SJSA1 (cell line): ENCODE data around the gene ABCC1. TPM values are rescaled to one million over a fixed set of nuclear protein-coding genes. Genes with fewer than 3 reads are reported as not detected.

Experiments used
- DNase-seq, 2 experiments: peaks; one replicate each; pipeline ENCODE4 v3.0.0-alpha.2; 2015 to 2020; ENCODE audit warnings: low spot score in 2 of 2, low read depth in 1 of 2
- H3K27ac ChIP-seq: fragments of 250-450 bp; sonication (Bioruptor Pico); 2 replicates; pipeline ENCODE4 v1.5.1; 2020; ENCODE audit warnings: mild to moderate bottlenecking, moderate library complexity
- H3K27me3 ChIP-seq: fragments of 250-450 bp; sonication (Bioruptor Pico); replicated peaks from 2 replicates; pipeline ENCODE4 v1.5.1; 2020; ENCODE audit warnings: mild to moderate bottlenecking, moderate library complexity
- H3K36me3 ChIP-seq: fragments of 250-450 bp; sonication (Bioruptor Pico); 2 replicates; pipeline ENCODE4 v1.5.1; 2020; ENCODE audit warnings: mild to moderate bottlenecking
- H3K4me1 ChIP-seq: fragments of 250-450 bp; sonication (Bioruptor Pico); replicated peaks from 2 replicates; pipeline ENCODE4 v1.6.1; 2021; ENCODE audit warnings: mild to moderate bottlenecking
- H3K4me3 ChIP-seq: fragments of 250-450 bp; sonication (Bioruptor Pico); 2 replicates; pipeline ENCODE4 v1.5.1; 2020; ENCODE audit warnings: mild to moderate bottlenecking
- H3K9me3 ChIP-seq: fragments of 250-450 bp; sonication (Bioruptor Pico); replicated peaks from 2 replicates; pipeline ENCODE4 v1.5.1; 2020; ENCODE audit warnings: mild to moderate bottlenecking
- total RNA-seq: library from RNA; depleted of rRNA; stranded (reverse); fragments of >200 nt; shearing (Covaris generic); gene quantifications from 2 replicates; pipeline ENCODE4 v1.2.3, GENCODE V29; 2014

Gene ABCC1
- total RNA-seq, 1 experiment from 2014 or later: 25.0 TPM

DNA sequence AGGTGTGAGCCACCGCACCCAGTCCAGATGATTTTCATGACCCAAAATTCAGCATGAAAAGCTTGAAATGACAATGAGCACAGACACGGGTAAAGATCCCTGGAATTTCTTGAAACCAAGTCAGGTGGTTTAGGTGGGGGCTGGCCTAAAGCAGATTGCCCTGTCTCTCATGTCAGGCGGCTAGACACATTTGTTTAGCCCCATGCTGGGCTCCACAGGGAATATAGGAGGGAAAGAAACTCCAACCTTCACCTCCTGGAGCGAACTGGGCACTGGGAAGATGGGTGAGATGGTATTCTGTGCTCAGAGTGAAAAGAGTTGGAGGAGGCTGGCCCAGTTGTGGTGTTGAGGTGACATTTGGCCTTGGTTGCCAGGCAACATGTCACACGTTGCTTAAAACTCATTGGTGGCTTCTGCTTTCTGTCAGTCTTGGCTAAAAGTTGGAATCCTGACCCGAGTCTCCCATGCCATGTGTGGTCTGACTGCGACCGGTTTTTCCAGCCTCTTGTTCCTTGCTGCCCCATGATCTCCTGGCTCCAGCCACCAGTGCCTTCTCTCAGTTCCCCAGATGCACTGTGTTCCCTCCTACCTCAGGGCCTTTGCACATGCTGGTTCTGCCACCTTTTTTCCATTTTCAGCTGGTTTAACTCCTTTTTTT, 160.2 kb downstream of the ABCC1 start:
- H3K36me3 ChIP-seq: peaks cover 64% of the 10 kb centered on the region
- DNase-seq: no peak
- no peaks in the 10 kb centered on the region for H3K9me3 ChIP-seq
- no peaks in the 10 kb centered on the region for H3K27me3 ChIP-seq
- no peak overlapping the region for H3K27ac ChIP-seq
- peaks cover 6% of the 10 kb centered on the region for H3K4me1 ChIP-seq
- H3K4me3 ChIP-seq: no peak overlapping the region

DNA sequence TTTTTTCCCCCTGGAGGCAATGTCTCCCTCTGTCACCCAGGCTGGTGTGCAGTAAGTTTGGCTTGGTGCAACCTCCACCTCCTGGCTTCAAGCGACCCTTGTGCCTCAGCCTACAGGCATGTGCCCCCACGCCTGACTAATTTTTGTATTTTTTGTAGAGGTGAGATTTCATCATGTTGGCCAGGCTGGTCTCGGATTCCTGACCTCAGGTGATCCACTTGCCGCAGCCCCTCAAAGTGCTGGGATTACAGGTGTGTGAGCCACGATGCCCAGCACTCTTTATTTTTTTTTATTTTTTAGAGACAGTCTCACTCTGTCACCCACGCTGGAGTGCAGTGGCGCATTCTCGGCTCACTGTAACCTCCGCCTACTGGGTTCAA, 160.7 kb downstream of the ABCC1 start:
- no peaks in the 10 kb centered on the region for H3K27me3 ChIP-seq
- no peaks in the 10 kb centered on the region for H3K9me3 ChIP-seq
- H3K4me3 ChIP-seq: no peak overlapping the region
- H3K4me1 ChIP-seq: peaks cover 6% of the 10 kb centered on the region
- peaks cover 66% of the 10 kb centered on the region for H3K36me3 ChIP-seq
- DNase-seq: no peak
- H3K27ac ChIP-seq: no peak overlapping the region

DNA sequence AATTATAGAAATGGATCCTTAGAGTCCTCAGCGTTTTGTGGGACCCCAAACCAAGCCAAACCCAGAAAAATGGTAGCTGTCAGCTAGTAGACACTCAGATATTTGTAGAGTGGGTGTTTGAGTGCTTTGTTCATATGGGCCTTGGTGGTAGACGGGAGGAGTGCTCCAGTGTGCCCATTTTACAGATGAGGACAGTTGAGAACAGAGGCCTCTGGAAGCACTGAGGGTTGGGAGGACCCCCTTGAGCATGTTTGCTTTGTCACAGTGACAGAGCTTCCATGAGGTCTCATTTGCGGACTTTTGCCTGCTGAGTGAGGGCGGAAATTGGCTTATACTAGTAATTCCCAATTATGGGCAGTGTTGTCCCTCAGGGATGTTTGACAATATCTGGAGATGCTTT, 162.2 kb downstream of the ABCC1 start:
- Histone ChIP-seq H3K27ac (no peak overlapping the region), H3K4me3 (no peak overlapping the region), H3K4me1 (peaks cover 6% of the 10 kb centered on the region), H3K36me3 (peaks cover 76% of the 10 kb centered on the region), H3K27me3 (no peaks in the 10 kb centered on the region), H3K9me3 (no peaks in the 10 kb centered on the region)
- no peak for DNase-seq

DNA sequence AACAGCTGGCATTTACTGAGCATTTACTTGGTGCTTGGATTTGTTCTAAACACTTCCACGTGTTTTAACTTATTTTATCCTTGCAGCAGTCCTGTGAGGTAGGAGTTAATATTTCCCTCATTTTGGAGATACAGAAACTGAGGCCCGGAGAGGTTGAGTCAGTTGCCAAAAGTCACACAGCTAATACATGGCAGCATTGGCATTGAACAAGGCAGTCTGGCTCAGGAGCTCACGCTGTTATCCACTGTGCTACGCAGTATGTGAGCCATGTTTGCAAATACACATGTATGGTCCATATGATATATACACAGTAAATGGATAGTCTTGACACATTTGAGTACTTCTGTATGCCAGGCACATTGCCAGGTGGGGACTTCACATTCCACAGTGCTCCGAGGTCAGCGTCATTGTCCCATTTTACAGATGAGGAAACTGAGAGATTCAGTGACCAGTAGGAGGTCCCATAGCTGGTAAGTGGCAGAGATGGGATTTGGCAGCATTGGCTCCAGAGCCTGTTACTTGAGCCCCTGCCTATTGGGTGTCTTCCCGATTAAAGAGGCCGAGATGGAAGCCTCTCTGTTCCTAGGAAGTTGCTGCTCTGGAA, 163.1 kb downstream of the ABCC1 start:
- Histone ChIP-seq H3K27me3 (no peaks in the 10 kb centered on the region), H3K27ac (no peak overlapping the region), H3K36me3 (peaks cover 81% of the 10 kb centered on the region), H3K4me3 (no peak overlapping the region), H3K9me3 (no peaks in the 10 kb centered on the region; the same call in 1 of the 2 replicates), H3K4me1 (no peaks in the 10 kb centered on the region; the same call in 1 of the 2 replicates)
- no peak for DNase-seq

DNA sequence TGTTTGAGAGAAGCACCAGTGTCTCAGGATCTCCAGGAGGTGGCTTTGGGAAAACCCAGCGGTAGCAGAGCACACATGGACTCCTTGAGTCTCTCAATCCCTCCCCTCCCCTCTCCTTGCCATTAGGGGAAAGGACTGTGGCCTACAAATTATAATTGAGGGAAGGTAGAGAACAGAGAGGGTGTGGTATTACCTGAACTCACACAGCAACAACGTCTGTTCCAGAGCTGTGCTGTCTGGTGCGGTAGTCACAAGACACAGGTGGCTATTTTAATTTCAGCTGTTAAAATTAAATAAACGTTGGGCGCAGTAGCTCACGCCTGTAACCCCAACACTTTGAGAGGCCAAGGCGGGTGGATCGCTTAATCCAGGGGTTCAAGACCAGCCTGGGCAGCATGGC, 163.7 kb downstream of the ABCC1 start:
- no peak for DNase-seq
- Histone ChIP-seq H3K4me3 (no peak overlapping the region), H3K36me3 (peaks cover 86% of the 10 kb centered on the region)

DNA sequence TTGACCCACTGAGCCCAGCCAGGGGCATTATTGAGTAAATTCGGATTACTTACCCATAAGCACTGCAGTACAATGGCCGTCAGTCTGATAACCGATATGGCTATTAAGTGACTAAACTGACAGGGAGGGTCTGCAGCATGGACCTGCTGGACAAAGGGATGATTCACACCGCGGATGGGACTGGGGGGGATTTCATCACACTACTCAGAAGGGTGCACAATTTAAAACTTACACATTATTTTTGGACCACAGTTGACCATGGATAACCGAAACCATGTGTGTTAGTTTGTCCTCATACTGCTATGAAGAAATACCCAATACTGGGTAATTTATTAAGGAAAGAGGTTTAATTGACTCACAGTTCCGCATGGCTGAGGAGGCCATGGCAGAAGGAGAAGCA, 167.4 kb downstream of the ABCC1 start:
- no peaks in the 10 kb centered on the region for H3K27me3 ChIP-seq
- H3K9me3 ChIP-seq: no peaks in the 10 kb centered on the region; the same call in none of the 2 replicates
- H3K4me1 ChIP-seq: no peaks in the 10 kb centered on the region
- no peak for DNase-seq
- H3K36me3 ChIP-seq: peaks cover 82% of the 10 kb centered on the region
- no peak overlapping the region for H3K4me3 ChIP-seq
- H3K27ac ChIP-seq: no peak overlapping the region

More for the DNA sequence above, 163.7 kb downstream of the ABCC1 start:
- no peaks in the 10 kb centered on the region for H3K27me3 ChIP-seq
- H3K4me1 ChIP-seq: no peaks in the 10 kb centered on the region
- no peak overlapping the region for H3K27ac ChIP-seq
- H3K9me3 ChIP-seq: no peaks in the 10 kb centered on the region; the same call in none of the 2 replicates

DNA sequence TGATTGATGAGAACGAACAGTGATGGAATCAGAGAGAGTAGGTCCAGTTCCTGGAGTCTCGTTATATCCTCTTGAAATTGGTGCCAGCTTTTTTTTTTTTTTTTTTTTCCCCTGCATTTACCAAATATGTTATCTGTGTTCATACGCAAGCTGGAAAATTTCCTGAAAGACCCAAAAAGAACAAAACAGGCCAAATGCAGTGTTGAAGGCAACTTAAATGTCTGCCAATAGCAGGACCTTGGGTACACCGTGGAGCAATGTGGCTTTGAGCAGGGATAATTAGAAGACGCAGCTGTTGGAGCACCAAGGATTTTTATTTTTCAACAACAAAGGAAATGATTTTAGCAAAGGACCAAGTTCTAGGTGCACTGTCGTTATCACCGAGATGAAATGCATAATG, 168.9 kb downstream of the ABCC1 start:
- H3K36me3 ChIP-seq: peaks cover 82% of the 10 kb centered on the region
- no peak for DNase-seq

DNA sequence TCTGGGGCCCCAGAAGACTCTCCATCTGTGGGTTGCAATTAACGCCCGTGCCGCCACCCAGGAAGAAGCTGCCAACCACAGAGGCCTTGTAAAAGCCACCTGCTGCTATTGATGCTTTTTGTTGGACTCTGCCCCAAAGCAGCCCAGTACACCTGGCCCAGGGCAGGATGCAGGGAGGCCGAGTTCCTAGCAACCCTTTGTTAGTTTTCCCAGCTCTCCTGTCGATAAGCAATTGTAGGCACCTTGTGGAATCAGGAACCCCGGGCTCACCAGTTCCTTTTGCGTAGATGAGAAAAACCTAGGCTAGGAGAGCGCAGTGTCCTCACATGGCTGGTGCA, 170.6 kb downstream of the ABCC1 start:
- Histone ChIP-seq H3K27ac (no peak overlapping the region), H3K27me3 (no peaks in the 10 kb centered on the region), H3K9me3 (peaks cover 7% of the 10 kb centered on the region), H3K36me3 (peaks cover 82% of the 10 kb centered on the region), H3K4me3 (no peak overlapping the region), H3K4me1 (no peaks in the 10 kb centered on the region)
- DNase-seq: no peak

More for the DNA sequence above, 168.9 kb downstream of the ABCC1 start:
- no peak overlapping the region for H3K4me3 ChIP-seq
- H3K27ac ChIP-seq: no peak overlapping the region
- no peaks in the 10 kb centered on the region for H3K27me3 ChIP-seq
- H3K4me1 ChIP-seq: no peaks in the 10 kb centered on the region
- no peaks in the 10 kb centered on the region; the same call in none of the 2 replicates for H3K9me3 ChIP-seq

DNA sequence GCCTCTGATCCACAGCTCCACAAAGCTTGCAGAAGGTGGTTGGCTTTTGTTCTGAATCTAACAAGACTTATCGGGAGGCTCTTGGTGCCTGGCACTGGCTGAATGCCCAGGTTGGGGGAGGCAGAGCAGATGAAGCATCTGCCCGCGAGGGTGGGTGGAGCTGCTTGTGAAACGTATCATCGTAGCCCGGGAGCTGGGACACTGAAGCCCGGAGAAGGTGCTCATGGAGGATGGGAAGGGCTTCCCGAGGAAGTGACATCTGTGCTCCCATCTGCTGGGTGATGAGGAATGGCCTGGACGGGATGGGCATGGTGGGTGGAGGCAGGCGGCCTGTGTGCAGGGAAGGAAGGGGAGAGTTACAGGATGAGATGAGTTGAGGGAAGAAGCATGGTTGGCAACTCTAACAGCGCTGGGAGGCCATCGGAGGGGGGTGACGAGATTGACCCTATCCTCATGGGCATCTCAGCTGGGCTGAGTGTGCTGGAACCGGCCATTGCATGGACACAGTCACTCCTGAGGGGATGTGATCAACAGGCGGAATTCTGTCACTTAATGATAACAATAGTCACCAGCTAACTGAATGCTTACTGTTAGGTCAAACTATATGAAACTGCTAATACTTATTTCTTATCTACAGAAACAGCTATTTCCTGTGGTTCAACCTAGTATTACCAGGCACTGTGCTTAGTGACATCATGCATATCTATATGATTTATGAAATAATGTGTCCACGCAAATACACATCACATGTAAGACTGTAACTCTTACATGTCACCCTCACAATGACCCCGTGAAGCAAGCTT, 171.2 kb downstream of the ABCC1 start:
- peaks cover 82% of the 10 kb centered on the region for H3K36me3 ChIP-seq
- H3K27ac ChIP-seq: no peak overlapping the region
- H3K9me3 ChIP-seq: peaks cover 9% of the 10 kb centered on the region
- no peaks in the 10 kb centered on the region for H3K4me1 ChIP-seq
- no peaks in the 10 kb centered on the region for H3K27me3 ChIP-seq
- DNase-seq: no peak
- H3K4me3 ChIP-seq: no peak overlapping the region

DNA sequence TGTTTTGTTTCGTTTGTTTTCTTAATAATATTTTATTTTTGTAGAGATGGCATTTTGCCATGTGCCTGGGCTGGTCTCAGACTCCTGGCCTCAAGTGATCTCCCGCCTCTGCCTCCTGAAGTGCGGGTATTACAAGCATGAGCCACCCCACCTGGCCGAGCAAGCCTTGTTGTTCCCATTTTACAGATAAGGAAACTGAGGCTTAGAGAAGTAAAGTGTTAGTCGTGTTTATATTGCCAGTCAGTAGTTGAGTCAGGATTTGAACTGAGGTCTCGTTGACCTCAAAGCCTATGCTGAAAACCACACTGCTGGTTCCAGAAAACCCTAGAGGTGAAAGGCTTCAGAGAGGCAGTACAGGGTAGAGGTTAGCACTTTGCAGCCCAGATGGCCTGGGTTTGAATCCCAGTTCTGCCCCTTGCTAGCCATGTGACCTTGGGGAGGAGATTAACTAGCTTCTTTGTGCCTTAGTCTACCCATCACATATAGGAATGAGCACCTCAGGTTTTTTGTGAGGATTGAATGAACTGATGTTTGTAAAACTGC, 171.8 kb downstream of the ABCC1 start:
- peaks cover 9% of the 10 kb centered on the region for H3K9me3 ChIP-seq
- no peaks in the 10 kb centered on the region for H3K4me1 ChIP-seq
- no peak overlapping the region for H3K4me3 ChIP-seq
- H3K27me3 ChIP-seq: no peaks in the 10 kb centered on the region
- H3K27ac ChIP-seq: no peak overlapping the region
- peaks cover 84% of the 10 kb centered on the region for H3K36me3 ChIP-seq
- DNase-seq: no peak

DNA sequence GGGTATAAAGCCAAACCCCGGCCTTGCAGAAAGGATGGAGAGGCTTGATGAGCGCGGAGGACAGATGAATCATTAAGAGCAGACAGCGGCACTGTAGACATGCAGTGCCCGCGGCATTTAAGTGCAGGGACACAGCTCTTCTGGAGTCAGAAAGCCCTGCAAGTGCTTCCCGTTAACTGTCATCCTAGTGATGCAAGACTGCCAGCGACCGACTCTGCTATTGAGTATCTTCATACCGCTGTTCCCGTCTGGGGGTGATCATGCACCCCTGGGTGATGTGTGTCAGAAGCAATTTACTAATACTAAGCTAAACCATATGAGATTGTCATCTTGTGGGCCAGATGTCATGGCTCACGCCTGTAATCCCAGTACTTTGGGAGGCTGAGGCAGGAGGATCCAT, 172.8 kb downstream of the ABCC1 start:
- Histone ChIP-seq H3K27me3 (no peaks in the 10 kb centered on the region), H3K36me3 (peaks cover 81% of the 10 kb centered on the region), H3K4me3 (no peak overlapping the region), H3K27ac (no peak overlapping the region), H3K4me1 (no peaks in the 10 kb centered on the region), H3K9me3 (peaks cover 9% of the 10 kb centered on the region)
- DNase-seq: no peak

DNA sequence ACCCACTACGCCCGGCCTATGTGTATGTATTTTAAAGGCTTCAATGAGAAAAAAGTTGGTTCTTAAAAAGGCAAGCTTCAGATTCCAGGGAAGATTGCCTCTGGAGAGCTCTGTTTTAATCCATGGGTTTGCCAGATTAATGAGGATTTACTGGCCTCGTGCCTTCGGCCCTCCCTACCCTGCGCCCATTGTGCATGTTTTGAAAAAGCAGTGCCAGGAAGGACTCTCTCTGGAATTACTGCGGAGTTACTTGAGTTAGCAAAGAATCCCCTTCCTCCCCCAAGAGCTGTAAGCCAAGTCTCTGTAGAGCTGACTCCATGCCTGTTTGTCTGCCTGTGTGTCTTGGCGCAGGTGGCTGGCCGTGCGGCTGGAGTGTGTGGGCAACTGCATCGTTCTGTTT, 175.0 kb downstream of the ABCC1 start:
- H3K27ac ChIP-seq: no peak overlapping the region
- peaks cover 9% of the 10 kb centered on the region for H3K9me3 ChIP-seq
- no peak for DNase-seq
- no peaks in the 10 kb centered on the region for H3K27me3 ChIP-seq
- H3K4me1 ChIP-seq: no peaks in the 10 kb centered on the region
- H3K4me3 ChIP-seq: no peak overlapping the region
- H3K36me3 ChIP-seq: peaks cover 77% of the 10 kb centered on the region

DNA sequence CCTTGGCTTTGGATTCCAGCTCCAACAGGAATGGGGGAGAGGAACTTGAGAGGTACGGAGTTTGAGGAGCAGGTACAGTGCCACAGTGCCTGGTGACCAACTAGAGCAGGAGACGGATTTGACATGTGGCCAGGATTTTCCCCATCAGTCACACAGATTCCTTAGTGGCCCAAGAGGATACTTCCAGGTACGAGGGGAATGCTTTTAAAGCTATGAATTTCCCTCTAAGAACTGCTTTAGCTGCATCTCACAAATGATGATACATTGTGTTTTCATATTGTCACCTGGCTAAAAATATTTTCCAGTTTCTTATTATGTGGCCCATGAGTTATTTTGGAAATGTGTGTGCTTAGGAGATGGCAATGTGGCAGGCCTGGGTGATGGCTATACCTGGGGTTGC, 175.6 kb downstream of the ABCC1 start:
- Histone ChIP-seq H3K27me3 (no peaks in the 10 kb centered on the region), H3K4me1 (no peaks in the 10 kb centered on the region), H3K9me3 (peaks cover 9% of the 10 kb centered on the region), H3K27ac (no peak overlapping the region), H3K4me3 (no peak overlapping the region), H3K36me3 (peaks cover 82% of the 10 kb centered on the region)
- DNase-seq: no peak

DNA sequence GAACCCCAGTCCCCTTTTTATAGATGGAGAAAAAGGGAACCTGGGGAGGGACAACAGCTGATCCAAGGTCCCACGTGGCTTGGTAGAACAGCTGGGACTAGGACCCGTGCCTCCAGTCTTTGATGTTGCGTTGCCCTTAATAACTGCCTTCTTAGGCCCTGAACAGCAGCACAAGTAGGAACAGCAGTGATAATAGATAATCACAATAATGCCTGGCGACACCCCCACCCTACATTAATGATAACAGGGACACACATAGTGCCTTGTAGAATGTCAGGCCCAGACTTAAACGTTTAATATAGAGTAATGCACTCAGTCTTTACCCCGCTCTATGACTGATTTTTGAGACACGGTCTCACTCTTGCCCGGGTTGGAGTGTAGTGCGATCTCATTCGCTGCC, 177.5 kb downstream of the ABCC1 start:
- H3K9me3 ChIP-seq: peaks cover 9% of the 10 kb centered on the region
- H3K4me1 ChIP-seq: no peaks in the 10 kb centered on the region
- H3K27ac ChIP-seq: no peak overlapping the region
- no peak for DNase-seq
- H3K4me3 ChIP-seq: no peak overlapping the region
- peaks cover 81% of the 10 kb centered on the region for H3K36me3 ChIP-seq
- H3K27me3 ChIP-seq: no peaks in the 10 kb centered on the region
